B cell (primary cell): ENCODE results near the gene NUDCD3. TPM values are rescaled to one million over a fixed set of nuclear protein-coding genes. Genes with fewer than 3 reads are reported as not detected.

Experiments used
- ATAC-seq: fragments of 200-7000 bp; cut with Tn5 transposase; one replicate; pipeline ENCODE4 v1.10.0; 2021; ENCODE audit warnings: low read depth, mild to moderate bottlenecking, moderate number of reproducible peaks, moderate library complexity
- CTCF ChIA-PET: fragments of 350-600 bp; sonication (Branson Sonifier 250); formaldehyde crosslinking; loops from one replicate; lab custom pipeline; 2021; ENCODE audit warnings: antibody characterized with exemption, inconsistent platforms; lab: Charles Lee
- POLR2A ChIA-PET: fragments of 350-600 bp; sonication (Branson Sonifier 250); formaldehyde crosslinking; loops from one replicate; lab custom pipeline; 2021; ENCODE audit warnings: antibody characterized with exemption; lab: Charles Lee
- DNase-seq: peaks from one replicate; pipeline ENCODE4 v3.0.0; 2013
- H2AFZ ChIP-seq: 2 replicates; pipeline ENCODE4 v1.6.1; 2012; ENCODE audit warnings: mild to moderate bottlenecking, low read depth, low read length; ENCODE audit not compliant: insufficient read depth, poor library complexity, severe bottlenecking
- H3K27ac ChIP-seq, 2 donors: 1 replicate in 1 of 2; 2 replicates in 1 of 2; pipeline ENCODE4 v1.5.1; 2012 to 2013; ENCODE audit warnings: low read length in 2 of 2, mild to moderate bottlenecking in 2 of 2, moderate library complexity in 1 of 2
- H3K27me3 ChIP-seq, 4 experiments: fragments of 200-600 bp in 1 of 4; sonication (generic) in 1 of 4; replicated peaks in 1 of 4; 1 replicate in 2 of 4; 2 replicates in 2 of 4; pipeline versions ENCODE4 v1.6.1 to v1.7.0; 2013 to 2016; ENCODE audit warnings: low read length in 3 of 4, mild to moderate bottlenecking in 2 of 4, mixed read lengths in 1 of 4, moderate library complexity in 1 of 4; ENCODE audit not compliant: insufficient read depth in 4 of 4, control insufficient read depth in 3 of 4; ENCODE audit errors: control extremely low read depth in 1 of 4
- H3K36me3 ChIP-seq, 2 experiments: replicated peaks in 1 of 2; 1 replicate in 1 of 2; 2 replicates in 1 of 2; pipeline versions ENCODE4 v1.6.1 to v1.7.1; 2013; ENCODE audit warnings: low read length in 1 of 2; ENCODE audit not compliant: insufficient read depth in 2 of 2, control insufficient read depth in 1 of 2; ENCODE audit errors: control extremely low read depth in 1 of 2, extremely low read depth in 1 of 2
- H3K4me1 ChIP-seq, 2 donors: fragments of 200-600 bp in 1 of 2; sonication (generic) in 1 of 2; 1 replicate in 1 of 2; 2 replicates in 1 of 2; pipeline versions ENCODE4 v1.5.1 to v1.6.1; 2013 to 2017; ENCODE audit warnings: low read length in 2 of 2; ENCODE audit not compliant: control insufficient read depth in 2 of 2, insufficient read depth in 2 of 2
- H3K4me2 ChIP-seq: replicated peaks from 2 replicates; pipeline ENCODE3; 2012; ENCODE audit warnings: mild to moderate bottlenecking, low read depth, low read length; ENCODE audit not compliant: poor library complexity, severe bottlenecking
- H3K4me3 ChIP-seq, 5 experiments: fragments of 200-600 bp in 1 of 5; sonication (generic) in 1 of 5; 1 replicate in 3 of 5; 2 replicates in 2 of 5; pipeline versions ENCODE4 v1.5.1 to v1.7.0; 2011 to 2016; ENCODE audit warnings: low read length in 4 of 5, mild to moderate bottlenecking in 4 of 5, low read depth in 2 of 5, control low read depth in 1 of 5, moderate library complexity in 1 of 5; ENCODE audit not compliant: insufficient read depth in 1 of 5; ENCODE audit errors: control extremely low read depth in 1 of 5, extremely low read depth in 1 of 5
- H3K79me2 ChIP-seq: fragments of 200-600 bp; sonication (generic); one replicate; pipeline ENCODE4 v1.6.0; 2016; ENCODE audit warnings: low read length; ENCODE audit not compliant: control insufficient read depth, insufficient read depth
- H3K9ac ChIP-seq: fragments of 200-600 bp; sonication (generic); 2 replicates; pipeline ENCODE4 v1.6.1; 2017; ENCODE audit warnings: mild to moderate bottlenecking, low read length, moderate library complexity
- H3K9me3 ChIP-seq, 3 donors: one replicate each; pipeline versions ENCODE4 v1.6.1 to v1.7.1; 2013; ENCODE audit warnings: low read length in 2 of 3; ENCODE audit not compliant: control insufficient read depth in 2 of 3, insufficient read depth in 1 of 3; ENCODE audit errors: control extremely low read depth in 1 of 3
- H4K20me1 ChIP-seq: 2 replicates; pipeline ENCODE4 v1.6.0; 2012; ENCODE audit warnings: mild to moderate bottlenecking, low read length; ENCODE audit not compliant: insufficient read depth, control insufficient read depth, poor library complexity, severe bottlenecking
- H3K27ac Mint-ChIP-seq: one replicate; pipeline ENCODE4 v1.8.0; 2021; ENCODE audit warnings: mixed read lengths
- H3K27me3 Mint-ChIP-seq: one replicate; pipeline ENCODE4 v1.8.0; 2021; ENCODE audit warnings: mixed read lengths
- H3K4me1 Mint-ChIP-seq: one replicate; pipeline ENCODE4 v1.8.0; 2021; ENCODE audit warnings: mixed read lengths
- H3K4me3 Mint-ChIP-seq: one replicate; pipeline ENCODE4 v1.8.0; 2021; ENCODE audit warnings: mixed read lengths
- H3K9me3 Mint-ChIP-seq: one replicate; pipeline ENCODE4 v1.8.0; 2022; ENCODE audit warnings: mixed read lengths; ENCODE audit not compliant: insufficient read depth
- EZH2 ChIP-seq: IDR thresholded peaks from 2 replicates; pipeline ENCODE4 v1.6.1; 2012; ENCODE audit warnings: borderline replicate concordance, low read depth, mild to moderate bottlenecking, moderate library complexity, low read length; ENCODE audit not compliant: insufficient read depth, poor library complexity, severe bottlenecking
- WGBS: methylation state at CpG from one replicate; pipeline ENCODE4 v1.1.5; 2013; ENCODE audit warnings: missing lambda C conversion rate; ENCODE audit not compliant: insufficient coverage; 5-methylcytosine and 5-hydroxymethylcytosine counted together
- intact Hi-C: fragments of 100-400 bp; cut with micrococcal nuclease; formaldehyde crosslinking; loops from one replicate; pipeline ENCODE4 v1.10.0; 2022
- polyA plus RNA-seq: library from polyadenylated mRNA; depleted of rRNA; stranded (reverse); fragments of >200 nt; gene quantifications from 2 replicates; pipeline ENCODE4 v1.2.3, GENCODE V29; 2012
- total RNA-seq, 2 donors: library from RNA; stranded (reverse); fragments of 120-200 nt in 1 of 2; gene quantifications; 1 replicate in 1 of 2; 2 replicates in 1 of 2; pipeline versions ENCODE4 v1.2.3 to v1.2.4, GENCODE V29; 2013 to 2022
- TF ChIP-seq, protein P1 (sequence below): fragments of 200-600 bp; IDR thresholded peaks from one replicate; pipeline ENCODE4 v1.8.0; 2022; ENCODE audit warnings: antibody characterized with exemption, mild to moderate bottlenecking

The NUDCD3 gene
- total and polyA plus RNA-seq, 2 donors (not counting 1 experiment from before 2014, with no cell fraction given): 29.8 to 101 TPM

DNA sequence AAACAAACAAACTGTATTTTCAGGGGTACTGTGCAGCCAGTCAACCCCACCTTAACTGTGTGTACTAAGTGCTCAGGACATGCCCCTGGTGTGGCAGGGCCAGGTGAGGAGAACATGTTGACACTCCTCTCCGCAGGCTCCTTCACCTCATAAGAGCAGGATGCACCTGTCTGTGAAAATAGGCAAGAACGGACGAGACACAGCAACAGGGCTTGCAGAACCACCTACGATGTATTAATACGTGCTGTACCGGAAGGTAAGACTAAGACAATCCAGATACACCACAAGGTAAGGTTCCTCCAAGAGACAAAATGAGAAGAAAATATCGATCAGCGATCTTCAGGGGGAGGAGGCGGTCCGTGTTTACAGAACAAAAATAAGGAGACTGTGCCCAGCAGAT, 99.3 kb downstream of the NUDCD3 start:
- Histone ChIP-seq H2AFZ (no peak overlapping the region), H3K27ac (no peak overlapping the region), H3K9ac (no peak overlapping the region), H3K4me2 (no peak overlapping the region), H3K27me3 (no peaks in the 10 kb centered on the region), H3K36me3 (peaks cover 2 to 69% of the 10 kb centered on the region in 2 experiments), H4K20me1 (no peaks in the 10 kb centered on the region), H3K4me1 (no peaks in the 10 kb centered on the region), H3K4me3 (no peak overlapping the region), H3K79me2 (no peaks in the 10 kb centered on the region), H3K9me3 (no peaks in the 10 kb centered on the region)
- ATAC-seq (no peak), DNase-seq (no peak)
- Mint-ChIP-seq H3K9me3 (no peaks in the 10 kb centered on the region), H3K27me3 (no peaks in the 10 kb centered on the region), H3K4me1 (no peaks in the 10 kb centered on the region), H3K27ac (no peak overlapping the region), H3K4me3 (no peak overlapping the region)
- 94% methylated on average over 8 of the region's 10 CpGs for WGBS
- no peak for TF ChIP-seq EZH2
- TF ChIP-seq, protein P1, sequence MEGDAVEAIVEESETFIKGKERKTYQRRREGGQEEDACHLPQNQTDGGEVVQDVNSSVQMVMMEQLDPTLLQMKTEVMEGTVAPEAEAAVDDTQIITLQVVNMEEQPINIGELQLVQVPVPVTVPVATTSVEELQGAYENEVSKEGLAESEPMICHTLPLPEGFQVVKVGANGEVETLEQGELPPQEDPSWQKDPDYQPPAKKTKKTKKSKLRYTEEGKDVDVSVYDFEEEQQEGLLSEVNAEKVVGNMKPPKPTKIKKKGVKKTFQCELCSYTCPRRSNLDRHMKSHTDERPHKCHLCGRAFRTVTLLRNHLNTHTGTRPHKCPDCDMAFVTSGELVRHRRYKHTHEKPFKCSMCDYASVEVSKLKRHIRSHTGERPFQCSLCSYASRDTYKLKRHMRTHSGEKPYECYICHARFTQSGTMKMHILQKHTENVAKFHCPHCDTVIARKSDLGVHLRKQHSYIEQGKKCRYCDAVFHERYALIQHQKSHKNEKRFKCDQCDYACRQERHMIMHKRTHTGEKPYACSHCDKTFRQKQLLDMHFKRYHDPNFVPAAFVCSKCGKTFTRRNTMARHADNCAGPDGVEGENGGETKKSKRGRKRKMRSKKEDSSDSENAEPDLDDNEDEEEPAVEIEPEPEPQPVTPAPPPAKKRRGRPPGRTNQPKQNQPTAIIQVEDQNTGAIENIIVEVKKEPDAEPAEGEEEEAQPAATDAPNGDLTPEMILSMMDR: no peak
- ChIA-PET CTCF (no interaction called here), POLR2A (no interaction called here)
- intact Hi-C loops: no loop called here

GRCh38 chr7:44390701-44391100, 99.8 kb downstream of the NUDCD3 start:
- Histone ChIP-seq H3K4me2 (no peak overlapping the region), H3K27ac (no peak overlapping the region), H3K36me3 (peaks cover 2 to 70% of the 10 kb centered on the region in 2 experiments), H3K4me1 (no peaks in the 10 kb centered on the region), H3K4me3 (no peak overlapping the region), H2AFZ (no peak overlapping the region), H3K9me3 (no peaks in the 10 kb centered on the region), H3K79me2 (no peaks in the 10 kb centered on the region), H3K9ac (no peak overlapping the region), H3K27me3 (no peaks in the 10 kb centered on the region), H4K20me1 (no peaks in the 10 kb centered on the region)
- intact Hi-C loops: no loop called here
- Mint-ChIP-seq H3K27ac (no peak overlapping the region), H3K4me1 (no peaks in the 10 kb centered on the region), H3K4me3 (no peak overlapping the region), H3K27me3 (no peaks in the 10 kb centered on the region), H3K9me3 (no peaks in the 10 kb centered on the region)
- 100% methylated on average over 2 of the region's 2 CpGs for WGBS
- ChIA-PET POLR2A (no interaction called here), CTCF (no interaction called here)
- no peak for DNase-seq
- no peak for ATAC-seq
- TF ChIP-seq, protein P1: no peak
- no peak for TF ChIP-seq EZH2
